ENCODE results near the gene ZNF780A. TPM values are rescaled to one million over a fixed set of nuclear protein-coding genes. Genes with fewer than 3 reads are reported as not detected.
"Not testable (repeated sequence)": the region's sequence is repeated elsewhere in the genome, so short reads cannot be mapped to it uniquely, and the experiment has no call there.

ZNF780A gene
- 6.4 TPM for polyA plus RNA-seq (2013, experiment 1 of 2)
- 8.1 TPM for polyA plus RNA-seq (2013, experiment 2 of 2)

DNA sequence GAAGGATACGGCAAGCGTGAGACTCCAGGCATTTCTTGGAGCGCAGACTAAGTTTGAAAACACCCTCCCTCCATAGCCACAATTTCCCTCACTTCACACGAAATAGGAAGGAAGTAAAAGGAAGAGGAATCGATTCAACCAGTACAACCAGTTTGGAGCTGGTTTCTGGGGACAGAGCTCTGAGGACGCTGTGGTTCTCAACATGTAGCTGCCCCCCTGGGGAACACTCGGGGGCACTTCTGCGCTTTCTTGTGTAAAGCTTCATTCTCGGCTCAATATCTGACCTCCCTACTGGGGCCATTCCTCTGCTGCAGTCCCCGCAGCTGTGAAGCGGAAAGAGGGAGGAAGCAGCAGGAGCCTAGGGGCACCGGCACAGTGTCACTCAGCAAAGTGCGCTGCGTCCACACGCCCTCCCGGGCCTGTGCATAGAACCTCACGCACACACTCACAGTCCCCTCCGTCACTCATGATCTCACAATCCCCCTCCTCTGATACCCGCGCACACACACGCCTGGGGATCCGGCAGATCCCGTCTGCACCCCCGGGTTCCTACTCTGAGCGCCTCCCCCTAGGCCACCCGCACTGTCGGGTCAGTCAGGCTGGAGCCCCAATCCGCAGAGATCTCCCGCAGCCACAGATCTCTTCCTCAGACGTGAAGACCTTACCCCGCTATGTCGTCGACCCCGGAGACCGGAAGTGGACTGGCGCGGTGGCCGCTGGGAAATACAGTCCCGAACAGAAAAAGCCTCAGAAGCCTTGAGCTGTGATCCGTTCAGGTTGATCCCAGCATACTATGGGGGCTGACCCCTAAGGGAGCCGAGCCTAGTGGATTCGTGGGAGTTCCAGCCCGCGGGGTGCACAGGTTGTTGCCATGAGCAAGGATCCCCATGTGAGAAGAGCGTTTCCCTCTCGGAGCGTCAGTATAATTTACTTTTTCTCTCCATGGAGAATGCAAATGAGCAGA, at the start of gene ZNF780A:
TSS of gene ZNF780A (minus strand) at position 703 of the 964 bp plus-strand sequence. CDS start 6,190 bp downstream, outside the sequence.
- Histone ChIP-seq H3K9me3 (ENCODE audit: insufficient read depth, low read depth, low read length) (no peaks in the 10 kb centered on the region), H3K4me3 (ENCODE audit: low read length) (peak within 1 kb of the TSS; percentile 87), H3K4me1 (ENCODE audit: insufficient read depth, low read length) (peaks cover 8% of the 10 kb centered on the region; the same call in 1 of the 2 replicates), H3K36me3 (ENCODE audit: insufficient read depth, low read length) (no peaks in the 10 kb centered on the region; the same call in 1 of the 2 replicates), H3K9ac (ENCODE audit: low read depth, low read length) (peak within 1 kb of the TSS; percentile 75), H3K27me3 (ENCODE audit: insufficient read depth, low read length) (no peaks in the 10 kb centered on the region), H3K27ac (ENCODE audit: low read depth, low read length) (peak within 1 kb of the TSS; percentile 66)
- under 1% methylated on average over 46 of the region's 47 CpGs for WGBS

DNA sequence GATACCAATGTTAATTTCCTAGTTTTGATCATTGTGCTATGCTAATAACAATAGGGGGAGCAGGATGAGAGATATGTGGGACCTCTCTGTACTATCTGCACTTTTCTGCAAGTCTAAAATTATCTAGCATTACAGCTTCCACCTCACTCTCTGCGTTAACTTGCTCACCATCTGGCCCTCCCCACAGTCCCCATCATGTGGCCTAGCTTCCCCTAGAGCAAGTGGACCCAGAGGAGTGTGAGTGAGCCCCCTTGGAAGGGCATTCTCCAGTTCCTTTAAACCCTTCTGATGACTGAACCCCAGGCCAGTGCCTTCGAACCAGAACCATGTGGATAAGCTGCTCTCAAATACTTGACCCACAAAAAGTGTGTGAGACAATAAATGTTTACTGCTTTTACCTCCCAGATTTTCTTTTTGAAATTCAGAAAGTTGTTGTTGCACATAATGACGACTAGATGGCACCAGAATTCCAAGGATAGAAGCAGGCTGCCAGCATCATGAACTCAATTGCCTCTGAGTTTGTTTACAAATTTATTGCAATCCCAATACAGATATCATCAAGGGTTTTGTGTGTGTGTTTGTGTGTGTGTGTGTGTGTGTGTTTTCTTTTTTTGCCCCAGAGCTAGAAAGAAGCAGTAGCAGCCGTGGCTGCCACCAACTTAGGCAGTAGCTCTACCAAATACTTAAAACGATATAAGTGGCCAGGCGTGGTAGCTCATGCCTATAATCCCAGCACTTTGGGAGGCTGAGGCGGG, 49.0 kb upstream of the ZNF780A start:
- Histone ChIP-seq H3K27me3 (ENCODE audit: insufficient read depth, low read length) (no peaks in the 10 kb centered on the region), H3K27ac (ENCODE audit: low read depth, low read length) (no peak overlapping the region), H3K4me1 (ENCODE audit: insufficient read depth, low read length) (peaks cover 8% of the 10 kb centered on the region; the same call in 1 of the 2 replicates), H3K4me3 (ENCODE audit: low read length) (no peak overlapping the region), H3K9ac (ENCODE audit: low read depth, low read length) (no peak overlapping the region), H3K36me3 (ENCODE audit: insufficient read depth, low read length) (no peaks in the 10 kb centered on the region), H3K9me3 (ENCODE audit: insufficient read depth, low read depth, low read length) (peaks cover 3% of the 10 kb centered on the region; the same call in 1 of the 2 replicates)
- WGBS: 45% methylated on average over 7 of the region's 7 CpGs

DNA sequence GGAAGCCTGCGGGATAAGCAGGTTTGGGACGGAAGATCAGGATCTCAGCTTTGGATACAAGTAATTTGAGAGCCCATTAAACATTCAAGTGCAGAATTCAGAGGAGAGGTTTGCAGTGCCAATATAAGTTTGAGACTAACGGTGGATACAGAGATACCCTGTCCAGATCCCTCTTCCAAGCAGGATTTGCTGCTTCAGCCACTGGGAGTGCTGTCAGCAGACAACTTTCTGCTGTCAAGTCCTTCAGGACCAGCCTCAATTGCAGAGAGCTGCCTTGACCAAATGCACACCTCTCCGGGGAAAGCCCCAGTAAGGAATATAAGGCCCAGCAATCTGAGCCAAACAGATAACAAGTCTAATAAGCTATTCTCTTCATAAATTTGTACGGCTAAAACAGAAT, 46.1 kb upstream of the ZNF780A start:
- Histone ChIP-seq H3K9ac (ENCODE audit: low read depth, low read length) (no peak overlapping the region), H3K9me3 (ENCODE audit: insufficient read depth, low read depth, low read length) (peaks cover 3% of the 10 kb centered on the region; the same call in 1 of the 2 replicates), H3K4me3 (ENCODE audit: low read length) (no peak overlapping the region), H3K27ac (ENCODE audit: low read depth, low read length) (no peak overlapping the region), H3K36me3 (ENCODE audit: insufficient read depth, low read length) (no peaks in the 10 kb centered on the region), H3K27me3 (ENCODE audit: insufficient read depth, low read length) (no peaks in the 10 kb centered on the region), H3K4me1 (ENCODE audit: insufficient read depth, low read length) (no peaks in the 10 kb centered on the region)
- WGBS: 83% methylated on average over 5 of the region's 5 CpGs

DNA sequence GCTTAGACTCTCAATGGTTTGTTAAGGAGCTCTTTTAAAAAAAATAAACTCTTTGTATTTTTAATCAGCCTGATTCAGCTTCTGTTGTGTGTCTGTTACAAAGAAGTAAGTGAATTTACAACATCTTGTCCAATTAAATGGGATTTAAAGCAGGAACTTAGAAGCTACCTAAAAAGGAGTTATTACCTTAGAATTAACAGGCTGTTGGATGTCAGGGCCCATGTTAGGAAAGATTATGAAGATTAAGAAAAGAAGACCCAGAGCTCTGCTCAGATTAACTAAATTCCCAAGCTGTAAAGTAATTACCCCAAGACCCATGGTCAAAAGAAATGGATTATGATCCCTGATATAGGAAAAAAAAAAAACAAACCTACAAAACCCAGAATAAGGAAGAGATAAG, 44.1 kb upstream of the ZNF780A start:
- Histone ChIP-seq H3K9ac (ENCODE audit: low read depth, low read length) (no peak overlapping the region), H3K9me3 (ENCODE audit: insufficient read depth, low read depth, low read length) (peaks cover 3% of the 10 kb centered on the region), H3K27ac (ENCODE audit: low read depth, low read length) (no peak overlapping the region), H3K36me3 (ENCODE audit: insufficient read depth, low read length) (no peaks in the 10 kb centered on the region), H3K4me3 (ENCODE audit: low read length) (no peak overlapping the region), H3K27me3 (ENCODE audit: insufficient read depth, low read length) (peaks cover under 1% of the 10 kb centered on the region; the same call in 1 of the 2 replicates), H3K4me1 (ENCODE audit: insufficient read depth, low read length) (no peaks in the 10 kb centered on the region)

DNA sequence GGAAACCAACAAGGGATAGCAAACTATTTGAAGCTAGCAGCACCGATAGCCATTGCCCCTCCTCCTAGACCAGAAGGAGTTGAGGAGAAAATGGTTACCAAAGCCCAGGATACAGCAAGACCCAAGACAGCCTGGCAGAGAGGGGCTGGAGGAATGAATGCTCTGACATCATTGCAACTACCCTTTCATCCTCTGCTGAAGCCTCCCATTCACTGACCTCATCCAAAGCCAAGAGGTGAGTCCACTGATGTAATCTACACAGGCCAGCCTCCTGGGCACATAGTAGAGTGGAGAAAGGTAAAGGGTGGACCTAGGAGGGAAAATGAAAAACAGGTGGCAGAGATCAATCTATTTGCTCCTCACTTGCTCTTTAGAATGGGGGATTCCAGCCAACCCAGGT, 42.7 kb upstream of the ZNF780A start:
- WGBS: 92% methylated on average over 1 of the region's 1 CpG

DNA sequence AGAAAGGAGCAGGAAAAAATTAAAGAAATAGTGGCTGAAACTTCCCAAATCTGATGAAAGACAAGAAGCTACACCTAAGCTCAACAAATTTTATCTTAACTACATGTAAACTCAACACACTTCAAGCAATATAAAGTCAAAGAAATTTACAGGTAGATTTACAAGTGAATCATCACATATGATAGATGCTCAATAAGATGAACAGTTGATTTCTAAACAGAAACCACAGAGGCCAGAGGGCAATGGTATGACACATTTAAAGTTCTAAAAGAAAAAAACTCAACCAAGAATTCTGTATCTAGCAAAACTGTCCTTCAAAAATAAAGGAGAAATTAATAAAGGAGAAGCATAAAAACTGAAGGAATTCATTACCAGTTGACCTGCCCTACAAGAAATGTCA, 39.3 kb upstream of the ZNF780A start:
- Histone ChIP-seq H3K36me3 (ENCODE audit: insufficient read depth, low read length) (no peaks in the 10 kb centered on the region), H3K4me3 (ENCODE audit: low read length) (no peak overlapping the region), H3K4me1 (ENCODE audit: insufficient read depth, low read length) (no peaks in the 10 kb centered on the region), H3K27me3 (ENCODE audit: insufficient read depth, low read length) (peaks cover 2% of the 10 kb centered on the region; the same call in 1 of the 2 replicates), H3K9ac (ENCODE audit: low read depth, low read length) (no peak overlapping the region), H3K9me3 (ENCODE audit: insufficient read depth, low read depth, low read length) (no peaks in the 10 kb centered on the region; the same call in 1 of the 2 replicates), H3K27ac (ENCODE audit: low read depth, low read length) (no peak overlapping the region)

More for the DNA sequence above, 42.7 kb upstream of the ZNF780A start:
- Histone ChIP-seq H3K27me3 (ENCODE audit: insufficient read depth, low read length) (peaks cover 2% of the 10 kb centered on the region; the same call in 1 of the 2 replicates), H3K27ac (ENCODE audit: low read depth, low read length) (no peak overlapping the region), H3K9ac (ENCODE audit: low read depth, low read length) (no peak overlapping the region), H3K4me1 (ENCODE audit: insufficient read depth, low read length) (no peaks in the 10 kb centered on the region), H3K4me3 (ENCODE audit: low read length) (no peak overlapping the region), H3K9me3 (ENCODE audit: insufficient read depth, low read depth, low read length) (no peaks in the 10 kb centered on the region; the same call in 1 of the 2 replicates), H3K36me3 (ENCODE audit: insufficient read depth, low read length) (no peaks in the 10 kb centered on the region)

DNA sequence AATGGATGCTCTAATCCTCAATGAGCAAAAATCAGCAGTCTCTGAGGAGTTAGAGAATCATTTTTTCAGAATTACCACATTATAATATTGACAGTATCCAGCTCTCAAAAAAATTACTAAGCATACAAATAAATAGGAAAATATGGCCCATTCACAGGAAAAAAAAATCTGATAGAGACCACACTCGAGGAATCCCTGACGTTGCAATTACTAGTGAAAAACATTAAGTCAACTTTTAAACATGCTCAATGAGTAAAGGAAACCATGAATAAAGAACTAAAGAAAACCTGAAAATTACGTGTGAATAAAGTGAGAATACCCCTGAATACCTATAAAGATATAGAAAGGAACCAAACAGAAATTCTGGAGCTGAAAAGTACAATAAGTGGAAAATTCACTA, 38.7 kb upstream of the ZNF780A start:
- H3K9me3 ChIP-seq (ENCODE audit: insufficient read depth, low read depth, low read length): no peaks in the 10 kb centered on the region; the same call in 1 of the 2 replicates
- no peaks in the 10 kb centered on the region for H3K4me1 ChIP-seq (ENCODE audit: insufficient read depth, low read length)
- WGBS: 100% methylated on average over 2 of the region's 3 CpGs
- no peak overlapping the region for H3K27ac ChIP-seq (ENCODE audit: low read depth, low read length)
- no peak overlapping the region for H3K9ac ChIP-seq (ENCODE audit: low read depth, low read length)
- H3K4me3 ChIP-seq (ENCODE audit: low read length): no peak overlapping the region
- H3K27me3 ChIP-seq (ENCODE audit: insufficient read depth, low read length): peaks cover 2% of the 10 kb centered on the region; the same call in 1 of the 2 replicates
- H3K36me3 ChIP-seq (ENCODE audit: insufficient read depth, low read length): no peaks in the 10 kb centered on the region

DNA sequence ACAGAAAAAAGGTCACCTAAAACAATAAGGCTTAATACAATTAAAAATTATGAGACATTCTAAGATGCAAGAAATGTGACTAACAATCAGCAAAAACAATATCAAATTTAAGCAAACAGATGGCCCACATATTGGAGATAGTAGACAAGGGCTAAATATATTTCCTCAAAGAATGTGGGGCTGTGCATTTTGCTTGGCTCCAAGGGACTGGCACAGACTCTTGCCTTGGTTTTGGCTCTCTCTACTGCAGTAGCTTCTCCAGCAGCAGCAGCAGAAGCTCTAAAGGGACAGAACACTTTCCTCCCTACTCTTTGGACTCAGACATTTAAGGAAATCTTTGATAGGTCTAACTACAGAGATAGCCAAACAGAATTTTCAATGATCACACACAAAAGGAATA, 38.2 kb upstream of the ZNF780A start:
- no peaks in the 10 kb centered on the region; the same call in 1 of the 2 replicates for H3K9me3 ChIP-seq (ENCODE audit: insufficient read depth, low read depth, low read length)
- peaks cover 2% of the 10 kb centered on the region; the same call in 1 of the 2 replicates for H3K27me3 ChIP-seq (ENCODE audit: insufficient read depth, low read length)
- no peak overlapping the region for H3K27ac ChIP-seq (ENCODE audit: low read depth, low read length)
- no peaks in the 10 kb centered on the region for H3K36me3 ChIP-seq (ENCODE audit: insufficient read depth, low read length)
- H3K9ac ChIP-seq (ENCODE audit: low read depth, low read length): no peak overlapping the region
- H3K4me3 ChIP-seq (ENCODE audit: low read length): no peak overlapping the region
- H3K4me1 ChIP-seq (ENCODE audit: insufficient read depth, low read length): no peaks in the 10 kb centered on the region

DNA sequence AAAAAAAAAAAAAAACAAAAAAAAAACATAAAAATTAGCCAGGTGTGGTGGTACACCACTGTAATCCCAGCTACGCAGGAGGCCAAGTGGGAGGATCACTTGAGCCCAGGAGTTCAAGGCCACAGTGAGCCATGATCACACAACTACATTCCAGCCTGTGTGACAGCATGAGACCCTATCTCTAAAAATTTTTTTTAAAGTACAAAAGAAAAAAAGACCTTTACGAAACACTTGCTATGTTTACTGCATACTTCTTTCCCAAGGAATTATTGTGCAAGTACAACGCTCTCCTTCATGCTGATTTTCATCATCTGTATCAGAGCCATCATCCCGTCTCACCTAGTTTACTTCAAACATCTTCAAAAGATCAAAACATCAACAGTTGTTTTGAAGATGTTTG, 28.6 kb upstream of the ZNF780A start:
- Histone ChIP-seq H3K9ac (ENCODE audit: low read depth, low read length) (no peak overlapping the region), H3K27ac (ENCODE audit: low read depth, low read length) (no peak overlapping the region), H3K4me3 (ENCODE audit: low read length) (no peak overlapping the region), H3K9me3 (ENCODE audit: insufficient read depth, low read depth, low read length) (peaks cover 23% of the 10 kb centered on the region), H3K4me1 (ENCODE audit: insufficient read depth, low read length) (no peaks in the 10 kb centered on the region), H3K27me3 (ENCODE audit: insufficient read depth, low read length) (peaks cover 4% of the 10 kb centered on the region; the same call in 1 of the 2 replicates), H3K36me3 (ENCODE audit: insufficient read depth, low read length) (no peaks in the 10 kb centered on the region)
- WGBS: 91% methylated on average over 4 of the region's 4 CpGs

DNA sequence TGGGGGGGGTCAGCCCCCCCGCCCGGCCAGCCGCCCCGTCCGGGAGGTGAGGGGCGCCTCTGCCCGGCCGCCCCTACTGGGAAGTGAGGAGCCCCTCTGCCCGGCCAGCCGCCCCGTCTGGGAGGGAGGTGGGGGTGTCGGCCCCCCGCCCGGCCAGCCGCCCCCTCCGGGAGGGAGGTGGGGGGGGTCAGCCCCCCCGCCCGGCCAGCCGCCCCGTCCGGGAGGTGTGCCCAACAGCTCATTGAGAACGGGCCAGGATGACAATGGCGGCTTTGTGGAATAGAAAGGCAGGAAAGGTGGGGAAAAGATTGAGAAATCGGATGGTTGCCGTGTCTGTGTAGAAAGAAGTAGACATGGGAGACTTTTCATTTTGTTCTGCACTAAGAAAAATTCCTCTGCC, 27.9 kb upstream of the ZNF780A start:
- H3K27ac ChIP-seq (ENCODE audit: low read depth, low read length); H3K27me3 ChIP-seq (ENCODE audit: insufficient read depth, low read length); H3K4me1 ChIP-seq (ENCODE audit: insufficient read depth, low read length); H3K4me3 ChIP-seq (ENCODE audit: low read length); H3K9ac ChIP-seq (ENCODE audit: low read depth, low read length); H3K36me3 ChIP-seq (ENCODE audit: insufficient read depth, low read length): not testable (repeated sequence)
- H3K9me3 ChIP-seq (ENCODE audit: insufficient read depth, low read depth, low read length): peaks cover 23% of the 10 kb centered on the region
- 95% methylated on average over 13 of the region's 25 CpGs for WGBS

DNA sequence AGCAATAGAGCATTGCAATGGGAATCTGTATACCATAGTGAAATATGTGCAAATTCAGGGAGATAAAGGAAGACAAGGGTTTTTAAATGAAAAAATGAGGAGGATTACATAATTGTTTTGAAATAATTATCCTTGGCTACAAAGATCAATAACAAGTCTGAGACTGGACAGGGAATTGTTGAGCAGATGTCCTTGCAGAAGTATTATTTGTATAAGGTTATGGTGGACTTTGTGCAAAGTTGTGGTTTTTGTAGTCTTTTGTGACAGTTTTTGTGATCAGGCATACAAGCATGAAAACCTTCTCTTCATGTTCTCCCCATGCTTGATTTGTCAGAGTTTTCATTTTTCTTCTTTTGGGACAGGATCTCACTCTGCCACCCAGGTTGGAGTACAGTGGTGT, 25.3 kb upstream of the ZNF780A start:
- no peaks in the 10 kb centered on the region for H3K36me3 ChIP-seq (ENCODE audit: insufficient read depth, low read length)
- no peaks in the 10 kb centered on the region for H3K27me3 ChIP-seq (ENCODE audit: insufficient read depth, low read length)
- no peak overlapping the region for H3K27ac ChIP-seq (ENCODE audit: low read depth, low read length)
- no peak overlapping the region for H3K4me3 ChIP-seq (ENCODE audit: low read length)
- peaks cover 38% of the 10 kb centered on the region for H3K9me3 ChIP-seq (ENCODE audit: insufficient read depth, low read depth, low read length)
- H3K9ac ChIP-seq (ENCODE audit: low read depth, low read length): no peak overlapping the region
- no peaks in the 10 kb centered on the region for H3K4me1 ChIP-seq (ENCODE audit: insufficient read depth, low read length)

Measured in HUES64 (cell line).